GM12891 (cell line): ENCODE data around the gene STAC.

Source experiments
- DNase-seq: peaks from one replicate; pipeline ENCODE4 v3.0.0; 2011; ENCODE audit warnings: low spot score; ENCODE audit not compliant: insufficient read length
- FAIRE-seq: peaks from 2 replicates; lab custom pipeline; 2011; peaks lifted over from hg19 to GRCh38; lab: Jason Lieb, UNC
- PAX5 ChIP-seq: IDR thresholded peaks from 2 replicates; pipeline ENCODE4 v1.6.1; 2011; ENCODE audit warnings: low read length, moderate library complexity, mild to moderate bottlenecking; ENCODE audit not compliant: insufficient read depth, severe bottlenecking
- POLR2A ChIP-seq: IDR thresholded peaks from 2 replicates; pipeline ENCODE4 v1.6.1; 2011; ENCODE audit warnings: low read depth, low read length, control low read depth
- POLR2AphosphoS5 ChIP-seq: IDR thresholded peaks from 2 replicates; pipeline ENCODE4 v1.6.1; 2011; ENCODE audit warnings: low read depth, low read length, control low read depth
- POU2F2 ChIP-seq: IDR thresholded peaks from 2 replicates; pipeline ENCODE4 v1.6.1; 2011; ENCODE audit warnings: low read depth, mild to moderate bottlenecking, control low read depth, low read length, moderate library complexity
- SPI1 ChIP-seq: IDR thresholded peaks from 2 replicates; pipeline ENCODE4 v1.6.1; 2011; ENCODE audit warnings: low read depth, low read length, control low read depth
- TAF1 ChIP-seq: IDR thresholded peaks from 2 replicates; pipeline ENCODE4 v1.6.1; 2011; ENCODE audit warnings: low read depth, low read length, control low read depth

STAC gene

GRCh38 chr3:36409862-36410261 lies 29.6 kb downstream of the STAC start:
- no peak for DNase-seq
- TF ChIP-seq POU2F2 (no peak), POLR2A (no peak), POLR2AphosphoS5 (no peak)
- no peak for FAIRE-seq

GRCh38 chr3:36411587-36411986 lies 31.3 kb downstream of the STAC start:
- no peak for TF ChIP-seq SPI1
- no peak for TF ChIP-seq POU2F2
- TF ChIP-seq PAX5, result no peak
- TF ChIP-seq TAF1, result no peak
- no peak for FAIRE-seq

GRCh38 chr3:36416599-36416998 lies 36.3 kb downstream of the STAC start:
- no peak for FAIRE-seq
- no peak for TF ChIP-seq POLR2A
- no peak for TF ChIP-seq POLR2AphosphoS5
- TF ChIP-seq PAX5, result no peak
- TF ChIP-seq POU2F2, result no peak
- TF ChIP-seq TAF1, result no peak
- TF ChIP-seq SPI1, result no peak
- DNase-seq, result no peak

More at GRCh38 chr3:36411587-36411986, 31.3 kb downstream of the STAC start:
- no peak for DNase-seq

- DNase-seq, result no peak
- TF ChIP-seq POLR2A (no peak), PAX5 (no peak), SPI1 (no peak), POU2F2 (no peak), POLR2AphosphoS5 (no peak), TAF1 (no peak)
- FAIRE-seq, result no peak
Measured at GRCh38 chr3:36417237-36417636, 36.9 kb downstream of the STAC start.

DNA sequence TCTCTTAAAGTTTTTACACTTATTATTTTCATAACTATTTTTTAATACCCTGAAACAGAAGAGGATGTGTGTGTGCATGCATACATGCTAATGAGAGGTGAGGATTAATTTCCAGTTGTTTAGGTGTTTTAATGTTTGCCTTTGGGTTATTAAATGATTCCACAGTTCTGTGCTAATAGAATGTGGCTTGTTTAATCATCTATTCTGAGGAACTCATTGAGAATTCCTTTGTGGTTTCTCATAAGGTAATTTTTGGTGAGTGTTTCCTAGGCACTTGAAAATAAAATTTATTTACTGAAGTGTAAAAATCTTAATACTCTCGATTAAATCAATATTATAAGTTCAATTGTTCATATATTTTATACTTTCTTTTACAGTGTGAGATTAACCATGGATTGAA lies 38.0 kb downstream of the STAC start:
- no peak for TF ChIP-seq SPI1
- no peak for TF ChIP-seq TAF1
- TF ChIP-seq POLR2AphosphoS5, result no peak
- TF ChIP-seq POLR2A, result no peak
- TF ChIP-seq PAX5, result no peak
- no peak for TF ChIP-seq POU2F2
- DNase-seq (no peak), FAIRE-seq (no peak)

- no peak for DNase-seq
- FAIRE-seq, result no peak
- TF ChIP-seq TAF1 (no peak), POLR2AphosphoS5 (no peak), SPI1 (no peak), POLR2A (no peak), POU2F2 (no peak), PAX5 (no peak)
Measured at GRCh38 chr3:36428445-36428844, 48.1 kb downstream of the STAC start.

DNA sequence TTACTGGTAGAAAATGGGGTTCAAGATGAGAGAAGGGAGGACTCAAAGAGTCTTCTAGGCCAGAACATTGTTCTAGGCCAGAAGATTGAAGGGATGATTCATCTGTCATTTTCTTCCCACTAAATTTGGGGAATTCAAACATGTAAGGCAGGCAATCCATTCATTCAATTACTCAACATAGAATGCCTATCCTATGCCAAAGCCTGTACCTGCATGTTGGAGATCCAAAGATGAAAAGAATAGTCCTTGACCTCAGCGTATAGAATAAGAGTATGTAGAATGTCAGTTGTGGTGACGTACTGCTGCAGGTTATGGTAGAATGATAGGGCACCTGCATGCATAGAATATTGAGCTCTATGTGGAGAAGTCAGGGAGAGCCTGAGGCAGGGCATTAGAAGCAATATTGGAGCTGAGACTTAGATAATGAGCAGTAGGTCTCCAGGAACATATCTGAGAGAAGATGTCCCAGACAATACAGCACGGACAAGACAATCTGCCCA lies 49.7 kb downstream of the STAC start:
- TF ChIP-seq POLR2AphosphoS5 (no peak), SPI1 (no peak), POU2F2 (no peak), PAX5 (no peak), POLR2A (no peak), TAF1 (no peak)
- DNase-seq, result no peak
- no peak for FAIRE-seq

- no peak for DNase-seq
- TF ChIP-seq POLR2AphosphoS5 (no peak), POLR2A (no peak), PAX5 (no peak), POU2F2 (no peak), TAF1 (no peak), SPI1 (no peak)
- FAIRE-seq, result no peak
Measured at GRCh38 chr3:36433511-36433910, 53.2 kb downstream of the STAC start.

DNA sequence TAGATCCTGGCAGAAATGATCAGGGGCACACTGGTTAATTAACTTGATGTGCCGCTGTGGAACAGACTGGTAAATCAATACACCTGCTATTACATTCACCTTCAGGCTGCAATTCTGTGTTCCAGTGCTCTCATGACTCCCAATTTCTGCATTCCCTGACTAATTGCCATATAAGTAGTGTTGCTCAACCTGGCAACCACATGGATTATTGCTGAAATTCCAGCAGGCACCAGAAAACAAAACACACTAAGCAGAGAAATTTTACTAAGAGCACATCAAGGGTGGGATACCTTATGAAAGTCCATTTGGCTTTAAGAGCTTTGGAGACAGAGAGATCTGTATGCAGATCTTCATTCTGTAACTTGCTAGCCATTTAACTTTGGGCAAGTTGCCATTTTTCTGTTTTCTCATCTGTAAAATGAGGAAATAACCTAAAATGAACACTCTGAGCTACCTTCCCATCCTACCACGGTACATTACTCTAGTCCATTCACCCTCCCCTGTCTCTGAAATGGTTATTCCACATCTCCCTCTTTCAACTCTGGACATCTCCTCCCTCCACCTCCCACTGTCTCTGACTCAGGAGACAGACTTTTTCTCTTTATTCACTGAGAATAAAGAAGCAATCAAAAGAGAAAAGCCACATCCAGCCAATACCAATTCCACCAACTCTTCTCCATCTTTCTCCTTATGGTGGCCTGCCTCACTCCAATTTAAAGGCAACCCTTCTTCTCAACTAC lies 54.6 kb downstream of the STAC start:
- TF ChIP-seq TAF1 (no peak), POLR2A (no peak), PAX5 (no peak), SPI1 (no peak), POU2F2 (no peak), POLR2AphosphoS5 (no peak)
- DNase-seq (no peak), FAIRE-seq (no peak)

- no peak for TF ChIP-seq SPI1
- TF ChIP-seq POLR2AphosphoS5, result no peak
- TF ChIP-seq PAX5, result no peak
- no peak for TF ChIP-seq TAF1
- no peak for TF ChIP-seq POLR2A
- no peak for TF ChIP-seq POU2F2
- no peak for FAIRE-seq
- no peak for DNase-seq
Measured at GRCh38 chr3:36443028-36443686, 62.9 kb downstream of the STAC start.
